Heart left ventricle (tissue), 16 donors: ENCODE data around the gene MMP27. TPM values are rescaled to one million over a fixed set of nuclear protein-coding genes. Genes with fewer than 3 reads are reported as not detected.

Source experiments
- ATAC-seq, 4 donors: fragments of 200-7000 bp; cut with Tn5 transposase; one replicate each; pipeline ENCODE4 v1.9.1; 2020 to 2022; ENCODE audit warnings: moderate library complexity in 4 of 4, mild to moderate bottlenecking in 3 of 4, moderate number of reproducible peaks in 1 of 4
- DNase-seq, 5 donors: peaks; one replicate each; pipeline ENCODE4 v3.0.0-alpha.2; 2020
- H3K27ac ChIP-seq, 12 donors: fragments of 200-600 bp; sonication (generic) in 4 of 12; one replicate each; pipeline versions ENCODE4 v1.5.0 to v1.8.0; 2016 to 2022; ENCODE audit warnings: mild to moderate bottlenecking in 2 of 12
- H3K27me3 ChIP-seq, 9 donors: fragments of 200-600 bp; sonication (generic) in 2 of 9; one replicate each; pipeline versions ENCODE4 v1.5.1 to v1.8.0; 2016 to 2022; ENCODE audit warnings: mild to moderate bottlenecking in 3 of 9
- H3K36me3 ChIP-seq, 9 donors: fragments of 200-600 bp; sonication (generic) in 2 of 9; one replicate each; pipeline versions ENCODE4 v1.5.0 to v1.8.0; 2018 to 2022; ENCODE audit warnings: mild to moderate bottlenecking in 2 of 9
- H3K4me1 ChIP-seq, 12 donors: fragments of 200-600 bp; sonication (generic) in 4 of 12; one replicate each; pipeline versions ENCODE4 v1.5.0 to v1.8.0; 2016 to 2022; ENCODE audit warnings: mild to moderate bottlenecking in 3 of 12
- H3K4me3 ChIP-seq, 12 donors: fragments of 200-600 bp; sonication (generic) in 4 of 12; one replicate each; pipeline versions ENCODE4 v1.5.0 to v1.8.0; 2017 to 2022; ENCODE audit warnings: mild to moderate bottlenecking in 9 of 12, moderate library complexity in 4 of 12
- H3K9me3 ChIP-seq, 12 donors: fragments of 200-600 bp; sonication (generic) in 4 of 12; one replicate each; pipeline versions ENCODE4 v1.5.0 to v1.8.0; 2016 to 2022; ENCODE audit warnings: mild to moderate bottlenecking in 1 of 12
- CTCF ChIP-seq, 12 donors: fragments of 200-600 bp; sonication (generic) in 4 of 12; IDR thresholded peaks; one replicate each; pipeline versions ENCODE4 v1.5.0 to v1.8.0; 2018 to 2022; ENCODE audit warnings: antibody characterized with exemption in 12 of 12, mild to moderate bottlenecking in 5 of 12
- POLR2A ChIP-seq, 2 donors: fragments of 450-650 bp; IDR thresholded peaks; one replicate each; pipeline ENCODE4 v1.6.1; 2017; ENCODE audit warnings: antibody characterized with exemption in 2 of 2, mild to moderate bottlenecking in 2 of 2, moderate library complexity in 2 of 2
- WGBS, 4 donors: extraction: QIAGEN DNeasy Blood & Tissue Kit in 2 of 4; methylation state at CpG; one replicate each; pipeline versions ENCODE4 v1.1.5 to v1.1.7; 2013 to 2018; 5-methylcytosine and 5-hydroxymethylcytosine counted together
- intact Hi-C, 10 donors: fragments of 100-400 bp; cut with DNase I; formaldehyde crosslinking; loops; one replicate each; pipeline versions ENCODE4 v1.11.1 to v1.14.2; 2022
- polyA plus RNA-seq, 2 donors: library from polyadenylated mRNA; stranded (reverse); fragments of 200-250 nt; gene quantifications; one replicate each; pipeline ENCODE4 v1.2.3, GENCODE V29; 2013
- total RNA-seq, 9 donors: library from RNA; depleted of rRNA in 2 of 9; stranded (reverse); fragments of >200 nt in 2 of 9; fragmentation: NEBNext Ultra II Directional in 3 of 9; extraction: Animal tissue kit (Norgen Biotek cat#: 25700) in 3 of 9; gene quantifications; one replicate each; pipeline versions ENCODE4 v1.1.0 to v1.2.4, GENCODE V29; 2016 to 2023
- donor health status: ischemic (EF 13 %, LVEDD 7.1; RV severe dilation, severe dysfunction).
- donor health status: healthy with polysubstance abuse.
- donor health status: DM: no; HTN: yes; CAD: no.
- donor health status: DM: no; HTN: no; CAD: no.
- donor health status: ischemic (EF 25% LVEDD 6.9; RV normal size, moderate dysfunction).
- donor health status: ischemic (EF 25% LVEDD 5.7; RV mildly dilated, moderate dysfunction).
- donor health status: healthy.
- donor health status: DM: yes; HTN: yes; CAD: no.
- donor health status: ischemic (EF 35%, LVEDD 5.7; RV mildly dilated, moderate dysfunction).
- donor health status: nonischemic (EF 11% LVEDD 7.7; RV severe dilation, severe dysfunction).
- donor health status: DM: yes; HTN: yes; CAD: no.
- donor health status: PGD.
- donor health status: ischemic (EF 29% LVEDD 5.4; RV normal size, mild dysfunction).
- donor health status: nonischemic (EF 23%, LVEDD 6.1; RV moderate dilation, normal function).

Gene MMP27
- total and polyA plus RNA-seq, 11 donors: 0.14 TPM; not detected in 10

GRCh38 chr11:102717280-102717679, 11.7 kb upstream of the MMP27 start:
- intact Hi-C loops: no loop called here
- ATAC-seq: no peak

DNA sequence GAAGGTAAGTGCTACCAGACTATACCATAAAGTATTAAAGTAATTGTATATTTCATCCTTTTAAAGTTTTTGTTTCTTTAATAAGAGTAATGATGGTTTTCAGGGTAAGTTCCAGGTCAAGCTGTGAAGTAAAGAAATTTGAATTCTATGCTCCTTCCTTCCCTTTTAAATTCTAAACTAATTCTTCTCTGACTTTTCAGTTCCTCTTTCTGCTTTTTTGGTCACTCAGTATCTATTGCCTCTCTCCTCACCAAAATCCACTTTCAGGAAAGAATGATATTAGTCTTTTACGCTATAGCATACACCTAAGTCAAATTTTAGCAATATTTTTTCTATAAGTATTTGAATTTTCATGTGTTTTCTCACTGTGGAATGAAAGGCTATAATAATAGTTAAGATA, 11.0 kb upstream of the MMP27 start:
- no peak overlapping the region for H3K4me3 ChIP-seq
- no peaks in the 10 kb centered on the region for H3K27me3 ChIP-seq
- H3K9me3 ChIP-seq: no peaks in the 10 kb centered on the region
- peaks cover 0 to 9% (median 0%) of the 10 kb centered on the region in 12 donors for H3K4me1 ChIP-seq
- DNase-seq (no peak), ATAC-seq (no peak)
- WGBS, 4 donors: 81 to 86% (median 85%) methylated on average over 1 of the region's 1 CpG
- no peaks in the 10 kb centered on the region for H3K36me3 ChIP-seq
- TF ChIP-seq CTCF (IDR thresholded peaks at IDR 0.05): no peak
- no peak for TF ChIP-seq POLR2A (IDR thresholded peaks at IDR 0.05)
- H3K27ac ChIP-seq: no peak overlapping the region
- intact Hi-C loops: no loop called here

More at GRCh38 chr11:102717280-102717679, 11.7 kb upstream of the MMP27 start:
- no peaks in the 10 kb centered on the region for H3K27me3 ChIP-seq
- H3K27ac ChIP-seq: no peak overlapping the region
- H3K36me3 ChIP-seq: no peaks in the 10 kb centered on the region
- no peak overlapping the region for H3K4me3 ChIP-seq
- DNase-seq: no peak
- TF ChIP-seq POLR2A (IDR thresholded peaks at IDR 0.05) (no peak), CTCF (IDR thresholded peaks at IDR 0.05) (no peak)
- H3K4me1 ChIP-seq: peaks cover 0 to 9% (median 0%) of the 10 kb centered on the region in 12 donors
- no peaks in the 10 kb centered on the region for H3K9me3 ChIP-seq

DNA sequence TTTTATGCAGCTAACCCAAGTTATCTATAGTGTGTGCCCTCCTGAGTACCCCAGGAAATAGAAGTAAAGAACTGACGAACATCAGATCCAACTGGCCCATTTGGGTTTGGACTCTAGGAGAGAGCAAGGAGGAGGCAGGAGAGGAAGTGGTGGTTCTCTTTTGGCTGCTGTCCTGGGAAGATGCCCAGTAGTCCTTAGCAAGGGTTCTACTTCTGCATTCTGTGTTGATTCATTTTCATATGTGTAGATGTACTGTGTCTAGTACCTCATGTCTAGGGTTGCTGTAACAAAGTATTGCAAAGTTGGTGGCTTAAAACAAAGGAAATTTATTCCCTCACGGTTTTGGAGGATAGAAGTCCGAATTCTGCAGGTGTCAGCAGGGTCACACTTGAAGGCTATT, 6.6 kb upstream of the MMP27 start:
- Histone ChIP-seq H3K27ac (no peak overlapping the region), H3K4me3 (no peak overlapping the region), H3K9me3 (no peaks in the 10 kb centered on the region), H3K4me1 (peaks cover 0 to 9% (median 0%) of the 10 kb centered on the region in 12 donors), H3K36me3 (no peaks in the 10 kb centered on the region), H3K27me3 (no peaks in the 10 kb centered on the region)
- intact Hi-C loops: no loop called here
- 65 to 80% (median 74%) methylated on average over 3 of the region's 3 CpGs for WGBS, 4 donors
- ATAC-seq (peak in 1 of 4 donors; percentile 44), DNase-seq (no peak)
- TF ChIP-seq POLR2A (IDR thresholded peaks at IDR 0.05) (no peak), CTCF (IDR thresholded peaks at IDR 0.05) (no peak)

DNA sequence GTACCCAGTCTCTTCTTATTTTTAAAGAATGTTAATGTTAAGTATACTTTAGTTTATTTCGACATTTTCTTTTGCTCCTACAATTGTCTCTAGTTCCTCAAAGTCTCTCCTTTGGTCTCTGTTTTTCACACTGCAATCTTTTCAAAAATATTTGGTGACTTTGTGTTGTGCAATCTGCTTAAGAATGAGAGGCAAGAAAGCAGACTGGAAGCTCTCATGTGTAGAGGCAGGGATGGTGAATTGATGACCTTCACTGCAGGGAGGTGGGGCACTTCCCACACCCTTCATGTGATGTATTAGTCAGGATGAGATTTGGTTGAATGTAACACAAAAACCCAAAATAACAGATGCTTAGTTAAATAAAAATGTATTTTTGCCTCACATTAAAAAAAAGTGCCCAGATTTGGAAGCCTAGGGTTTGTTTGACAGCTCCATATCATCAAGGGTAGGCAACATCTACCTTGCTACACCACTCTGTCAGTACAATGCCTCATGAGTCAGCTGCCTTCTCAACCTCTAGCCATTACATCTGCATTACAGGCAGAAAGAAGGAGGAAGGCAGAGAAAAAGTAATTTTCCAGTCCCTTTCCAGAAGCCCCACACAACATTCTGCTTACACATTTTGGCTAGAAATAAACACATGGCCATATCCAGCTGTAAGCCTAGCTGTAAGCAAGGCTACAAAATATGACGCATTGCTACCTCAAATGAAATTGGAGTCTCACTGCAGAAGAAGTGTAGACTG, 3.8 kb upstream of the MMP27 start:
- intact Hi-C loops: no loop called here
- Histone ChIP-seq H3K4me3 (no peak overlapping the region), H3K9me3 (no peaks in the 10 kb centered on the region), H3K4me1 (no peaks in the 10 kb centered on the region), H3K36me3 (no peaks in the 10 kb centered on the region), H3K27ac (no peak overlapping the region), H3K27me3 (no peaks in the 10 kb centered on the region)
- ATAC-seq: no peak
- no peak for DNase-seq
- TF ChIP-seq CTCF (IDR thresholded peaks at IDR 0.05) (no peak), POLR2A (IDR thresholded peaks at IDR 0.05) (no peak)
- 87 to 95% (median 92%) methylated on average over 2 of the region's 2 CpGs for WGBS, 4 donors
